Hepatocyte (in vitro differentiated cells): ENCODE results near the gene SERPINA4. TPM values are rescaled to one million over a fixed set of nuclear protein-coding genes. Genes with fewer than 3 reads are reported as not detected.

Experiments
- DNase-seq: peaks from one replicate; pipeline ENCODE4 v3.0.0-alpha.2; 2016; ENCODE audit warnings: low spot score
- H2AFZ ChIP-seq: fragments of 200-600 bp; sonication (generic); 2 replicates; pipeline ENCODE4 v1.6.0; 2016; ENCODE audit warnings: antibody characterized with exemption, mild to moderate bottlenecking
- H3K27ac ChIP-seq: fragments of 200-600 bp; sonication (generic); 2 replicates; pipeline ENCODE4 v1.5.1; 2016; ENCODE audit warnings: mild to moderate bottlenecking
- H3K27me3 ChIP-seq: fragments of 200-600 bp; sonication (generic); 2 replicates; pipeline ENCODE4 v1.6.1; 2016
- H3K36me3 ChIP-seq: fragments of 200-600 bp; sonication (generic); replicated peaks from 2 replicates; pipeline ENCODE4 v1.5.1; 2016; ENCODE audit warnings: low read depth; ENCODE audit not compliant: insufficient read depth
- H3K4me1 ChIP-seq: fragments of 200-600 bp; sonication (generic); 2 replicates; pipeline ENCODE4 v1.5.1; 2016; ENCODE audit warnings: mild to moderate bottlenecking, moderate library complexity; ENCODE audit not compliant: insufficient read depth
- H3K4me2 ChIP-seq: fragments of 200-600 bp; sonication (generic); 2 replicates; pipeline ENCODE4 v1.6.0; 2016
- H3K4me3 ChIP-seq: fragments of 200-600 bp; sonication (generic); 2 replicates; pipeline ENCODE4 v1.5.1; 2016; ENCODE audit warnings: mild to moderate bottlenecking
- H3K79me2 ChIP-seq: fragments of 200-600 bp; sonication (generic); 2 replicates; pipeline ENCODE4 v1.6.0; 2017; ENCODE audit warnings: mild to moderate bottlenecking
- H3K9me2 ChIP-seq: fragments of 200-600 bp; sonication (generic); replicated peaks from 2 replicates; pipeline ENCODE4 v1.6.0; 2017; ENCODE audit warnings: mild to moderate bottlenecking; ENCODE audit not compliant: insufficient read depth
- H3K9me3 ChIP-seq: fragments of 200-600 bp; sonication (generic); 2 replicates; pipeline ENCODE4 v1.5.1; 2016; ENCODE audit warnings: low read depth, mild to moderate bottlenecking
- H4K20me1 ChIP-seq: fragments of 200-600 bp; sonication (generic); 2 replicates; pipeline ENCODE4 v1.6.0; 2016; ENCODE audit warnings: mild to moderate bottlenecking; ENCODE audit not compliant: insufficient read depth, poor library complexity, severe bottlenecking
- EZH2 ChIP-seq: fragments of 200-600 bp; sonication (generic); IDR thresholded peaks from 2 replicates; pipeline ENCODE4 v1.6.1; 2016; ENCODE audit warnings: antibody characterized with exemption, mild to moderate bottlenecking, borderline replicate concordance
- EZH2phosphoT487 ChIP-seq: fragments of 200-600 bp; sonication (generic); IDR thresholded peaks from one replicate; pipeline ENCODE4 v1.6.1; 2018; ENCODE audit warnings: antibody characterized with exemption, mild to moderate bottlenecking, low read depth, moderate library complexity; ENCODE audit not compliant: unreplicated experiment, severe bottlenecking
- WGBS: methylation state at CpG from one replicate; pipeline ENCODE4 v1.1.6; 2016; ENCODE audit warnings: low lambda C conversion rate; ENCODE audit errors: missing lambda C conversion rate; 5-methylcytosine and 5-hydroxymethylcytosine counted together
- polyA plus RNA-seq: library from polyadenylated mRNA; unstranded; fragments of >200 nt; fragmentation: Nextera tagmentation; extraction: Ambion mirVana; gene quantifications from 2 replicates; pipeline ENCODE4 v1.2.1, GENCODE V29; 2016
- total RNA-seq: library from RNA; depleted of rRNA; stranded (reverse); fragments of >200 nt; gene quantifications from 2 replicates; pipeline ENCODE4 v1.2.3, GENCODE V29; 2014
- TF ChIP-seq, protein P1 (sequence below): fragments of 200-600 bp; sonication (generic); IDR thresholded peaks from 2 replicates; pipeline ENCODE4 v1.5.1; 2016; ENCODE audit warnings: antibody characterized with exemption, mild to moderate bottlenecking; ENCODE audit not compliant: poor library complexity

Gene SERPINA4
- total and polyA plus RNA-seq, 2 experiments from 2014 or later: 27.8 to 35.2 TPM

- Histone ChIP-seq H4K20me1 (no peaks in the 10 kb centered on the region), H3K27ac (peak overlapping the region; percentile 98), H3K79me2 (no peaks in the 10 kb centered on the region), H3K27me3 (no peaks in the 10 kb centered on the region), H3K9me3 (no peaks in the 10 kb centered on the region), H3K4me3 (no peak overlapping the region), H3K9me2 (no peaks in the 10 kb centered on the region), H2AFZ (no peak overlapping the region), H3K4me1 (peaks cover 46% of the 10 kb centered on the region), H3K36me3 (no peaks in the 10 kb centered on the region), H3K4me2 (peak overlapping the region; percentile 39)
- TF ChIP-seq, protein P1, sequence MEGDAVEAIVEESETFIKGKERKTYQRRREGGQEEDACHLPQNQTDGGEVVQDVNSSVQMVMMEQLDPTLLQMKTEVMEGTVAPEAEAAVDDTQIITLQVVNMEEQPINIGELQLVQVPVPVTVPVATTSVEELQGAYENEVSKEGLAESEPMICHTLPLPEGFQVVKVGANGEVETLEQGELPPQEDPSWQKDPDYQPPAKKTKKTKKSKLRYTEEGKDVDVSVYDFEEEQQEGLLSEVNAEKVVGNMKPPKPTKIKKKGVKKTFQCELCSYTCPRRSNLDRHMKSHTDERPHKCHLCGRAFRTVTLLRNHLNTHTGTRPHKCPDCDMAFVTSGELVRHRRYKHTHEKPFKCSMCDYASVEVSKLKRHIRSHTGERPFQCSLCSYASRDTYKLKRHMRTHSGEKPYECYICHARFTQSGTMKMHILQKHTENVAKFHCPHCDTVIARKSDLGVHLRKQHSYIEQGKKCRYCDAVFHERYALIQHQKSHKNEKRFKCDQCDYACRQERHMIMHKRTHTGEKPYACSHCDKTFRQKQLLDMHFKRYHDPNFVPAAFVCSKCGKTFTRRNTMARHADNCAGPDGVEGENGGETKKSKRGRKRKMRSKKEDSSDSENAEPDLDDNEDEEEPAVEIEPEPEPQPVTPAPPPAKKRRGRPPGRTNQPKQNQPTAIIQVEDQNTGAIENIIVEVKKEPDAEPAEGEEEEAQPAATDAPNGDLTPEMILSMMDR: peak; percentile 27
- no peak for TF ChIP-seq EZH2
- WGBS: 51% methylated on average over 11 of the region's 11 CpGs
- DNase-seq: peak; percentile 90
These were observed 37.8 kb downstream of the SERPINA4 start for GRCh38 chr14:94598816-94599655.

- Histone ChIP-seq H3K4me2 (peak overlapping the region; percentile 23), H3K9me3 (no peaks in the 10 kb centered on the region), H3K36me3 (no peaks in the 10 kb centered on the region), H3K27ac (peak overlapping the region; percentile 98), H3K9me2 (no peaks in the 10 kb centered on the region), H4K20me1 (no peaks in the 10 kb centered on the region), H3K4me3 (no peak overlapping the region), H3K27me3 (no peaks in the 10 kb centered on the region), H2AFZ (no peak overlapping the region), H3K79me2 (no peaks in the 10 kb centered on the region), H3K4me1 (peaks cover 41% of the 10 kb centered on the region)
- DNase-seq: peak; percentile 60
- 41% methylated on average over 3 of the region's 3 CpGs for WGBS
- TF ChIP-seq EZH2: no peak
- no peak for TF ChIP-seq EZH2phosphoT487
- TF ChIP-seq, protein P1: no peak
These were observed 38.4 kb downstream of the SERPINA4 start for GRCh38 chr14:94599656-94600004.

DNA sequence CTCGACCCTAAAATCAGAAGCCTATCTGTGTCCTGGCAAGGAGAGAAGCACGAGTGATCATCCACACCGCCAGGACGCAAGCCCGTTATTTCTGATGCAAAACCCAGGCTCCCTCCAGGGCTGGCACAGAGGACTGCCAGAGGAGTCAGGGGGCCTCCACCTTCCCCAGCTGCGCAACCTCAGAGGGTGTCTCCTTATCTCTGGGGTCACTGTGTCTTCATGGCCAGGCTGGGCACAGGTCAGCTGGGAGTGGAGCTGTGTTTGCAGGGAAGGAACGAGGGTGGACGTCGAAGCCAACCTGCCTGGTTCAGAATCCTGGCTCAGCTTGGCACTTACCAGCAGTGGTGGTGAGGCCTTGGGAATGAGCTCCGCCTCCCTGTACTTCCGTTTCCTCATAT lies 38.9 kb downstream of the SERPINA4 start:
- Histone ChIP-seq H3K9me2 (no peaks in the 10 kb centered on the region), H3K36me3 (no peaks in the 10 kb centered on the region), H3K9me3 (no peaks in the 10 kb centered on the region), H4K20me1 (no peaks in the 10 kb centered on the region), H3K4me1 (peaks cover 41% of the 10 kb centered on the region), H3K27ac (peak overlapping the region; percentile 98), H2AFZ (no peak overlapping the region), H3K4me2 (peak overlapping the region; percentile 23), H3K4me3 (no peak overlapping the region), H3K79me2 (no peaks in the 10 kb centered on the region), H3K27me3 (no peaks in the 10 kb centered on the region)
- 87% methylated on average over 11 of the region's 11 CpGs for WGBS
- TF ChIP-seq, protein P1: no peak
- TF ChIP-seq EZH2 (no peak), EZH2phosphoT487 (no peak)
- DNase-seq: no peak
